Measurements from ENCODE around the gene AUNIP.

AUNIP gene

GRCh38 chr1:25795211-25795610, 64.0 kb downstream of the AUNIP start:
- no peak for DNase-seq (ENCODE audit: low read depth)
- TF ChIP-seq CTCF (IDR thresholded peaks at IDR 0.05; ENCODE audit: low read depth, low read length, missing control alignments), result no peak
- no peak overlapping the region for H3K4me3 ChIP-seq (ENCODE audit: low read depth, low read length)

GRCh38 chr1:25794325-25794724, 64.9 kb downstream of the AUNIP start:
- no peak for TF ChIP-seq CTCF (IDR thresholded peaks at IDR 0.05; ENCODE audit: low read depth, low read length, missing control alignments)
- H3K4me3 ChIP-seq (ENCODE audit: low read depth, low read length), result no peak overlapping the region
- DNase-seq (ENCODE audit: low read depth), result no peak

- TF ChIP-seq CTCF (IDR thresholded peaks at IDR 0.05; ENCODE audit: low read depth, low read length, missing control alignments), result no peak
- H3K4me3 ChIP-seq (ENCODE audit: low read depth, low read length), result no peak overlapping the region
- DNase-seq (ENCODE audit: low read depth), result no peak
Measured at GRCh38 chr1:25793585-25794170, 65.6 kb downstream of the AUNIP start.

- H3K4me3 ChIP-seq (ENCODE audit: low read depth, low read length), result no peak overlapping the region
- no peak for TF ChIP-seq CTCF (IDR thresholded peaks at IDR 0.05; ENCODE audit: low read depth, low read length, missing control alignments)
- DNase-seq (ENCODE audit: low read depth), result no peak
Measured at GRCh38 chr1:25792115-25792514, 67.1 kb downstream of the AUNIP start.

GRCh38 chr1:25790472-25790871, 68.8 kb downstream of the AUNIP start:
- no peak overlapping the region for H3K4me3 ChIP-seq (ENCODE audit: low read depth, low read length)
- TF ChIP-seq CTCF (IDR thresholded peaks at IDR 0.05; ENCODE audit: low read depth, low read length, missing control alignments), result no peak
- no peak for DNase-seq (ENCODE audit: low read depth)

GRCh38 chr1:25787760-25788166, 71.5 kb downstream of the AUNIP start:
- no peak for DNase-seq (ENCODE audit: low read depth)
- no peak for TF ChIP-seq CTCF (IDR thresholded peaks at IDR 0.05; ENCODE audit: low read depth, low read length, missing control alignments)
- H3K4me3 ChIP-seq (ENCODE audit: low read depth, low read length), result no peak overlapping the region
